ENCODE measurements around the gene IFFO2. TPM values are rescaled to one million over a fixed set of nuclear protein-coding genes. Genes with fewer than 3 reads are reported as not detected.

The IFFO2 gene
- total and polyA plus RNA-seq, 10 of the 15 experiments (the other 5 are each of a cell fraction or from before 2014, with no cell fraction given): 1.2 to 18.4 (median 6.7) TPM

GRCh38 chr1:18919197-18919905 is 37.1 kb downstream of the IFFO2 start:
- FAIRE-seq (no peak), DNase-seq (ENCODE audit: low read depth, low spot score) (no peak), ATAC-seq (no peak)
- in situ Hi-C loops (cut with MboI): no loop called here
- Histone ChIP-seq H3K27ac (ENCODE audit: control insufficient read depth, insufficient read depth) (no peak overlapping the region), H3K36me3 (ENCODE audit: control insufficient read depth in 2 of 2, insufficient read depth in 2 of 2, low read length in 1 of 2) (peaks cover 0 to 12% of the 10 kb centered on the region in 2 experiments; a peak in 3 of 4 replicates), H2AFZ (ENCODE audit: control insufficient read depth, low read depth, low read length) (no peak overlapping the region), H3K79me2 (ENCODE audit: control insufficient read depth, insufficient read depth, low read length) (no peaks in the 10 kb centered on the region; the same call in 1 of the 2 replicates), H3K4me1 (ENCODE audit: control insufficient read depth, insufficient read depth, low read length) (peaks cover 8% of the 10 kb centered on the region; the same call in 1 of the 2 replicates), H3K9me3 (replicated peaks; ENCODE audit: control insufficient read depth, insufficient read depth, low read length) (no peaks in the 10 kb centered on the region), H3K9ac (ENCODE audit: control insufficient read depth, insufficient read depth, low read length) (no peak overlapping the region), H3K4me3 (no peak overlapping the region), H4K20me1 (ENCODE audit: control insufficient read depth, insufficient read depth) (peaks cover 3% of the 10 kb centered on the region; the same call in 1 of the 2 replicates), H3K27me3 (replicated peaks in 1 of 2; ENCODE audit: control insufficient read depth in 2 of 2, insufficient read depth in 2 of 2, low read length in 1 of 2) (no peaks in the 10 kb centered on the region), H3K4me2 (ENCODE audit: control insufficient read depth, insufficient read depth) (no peak overlapping the region)
- BruUV-seq (replicated peaks): no TSS peak
- ChIA-PET SMC1A (ENCODE audit: uncharacterized antibody, unreplicated experiment) (no interaction called here), POLR2A (no interaction called here), RAD21 (ENCODE audit: unreplicated experiment) (no interaction called here), CTCF (no interaction called here)
- intact Hi-C loops (cut with micrococcal nuclease; ENCODE audit: unreplicated experiment): no loop called here
- TF ChIP-seq CEBPB (IDR thresholded peaks at IDR 0.05; ENCODE audit: borderline replicate concordance in 1 of 2, low read depth in 2 of 2, low read length in 2 of 2) (no peak), POU2F2 (IDR thresholded peaks at IDR 0.05; ENCODE audit: borderline replicate concordance, low read depth, low read length) (no peak), MYB (IDR thresholded peaks at IDR 0.05; ENCODE audit: borderline replicate concordance, low read depth, low read length) (no peak), POLR2AphosphoS5 (IDR thresholded peaks at IDR 0.05; ENCODE audit: low read length) (no peak), HDAC2 (IDR thresholded peaks at IDR 0.05) (no peak), ASH2L (IDR thresholded peaks at IDR 0.05; ENCODE audit: borderline replicate concordance, low read depth) (no peak), ZNF687 (IDR thresholded peaks at IDR 0.05) (no peak), RAD51 (IDR thresholded peaks at IDR 0.05) (no peak)
- 90% methylated on average over 27 of the region's 31 CpGs for WGBS (ENCODE audit: insufficient coverage, insufficient replicate concordance, low lambda C conversion rate, missing lambda C conversion rate)

Measured in GM12878 (cell line).